PC-3 (cell line): Measurements from ENCODE around the gene TARM1.

Experiments used
- EZH2 ChIP-seq: fragments of 300-600 bp; sonication (generic); IDR thresholded peaks from one replicate; pipeline ENCODE4 v1.6.1; 2017; ENCODE audit warnings: antibody characterized with exemption, mild to moderate bottlenecking, low read length; ENCODE audit not compliant: unreplicated experiment
- TF ChIP-seq, protein P1 (sequence below): fragments of 300-600 bp; sonication (generic); conservative IDR thresholded peaks from 2 replicates; pipeline ENCODE4 v1.5.1; 2017; ENCODE audit warnings: antibody characterized with exemption, low read depth, mild to moderate bottlenecking, low read length

DNA sequence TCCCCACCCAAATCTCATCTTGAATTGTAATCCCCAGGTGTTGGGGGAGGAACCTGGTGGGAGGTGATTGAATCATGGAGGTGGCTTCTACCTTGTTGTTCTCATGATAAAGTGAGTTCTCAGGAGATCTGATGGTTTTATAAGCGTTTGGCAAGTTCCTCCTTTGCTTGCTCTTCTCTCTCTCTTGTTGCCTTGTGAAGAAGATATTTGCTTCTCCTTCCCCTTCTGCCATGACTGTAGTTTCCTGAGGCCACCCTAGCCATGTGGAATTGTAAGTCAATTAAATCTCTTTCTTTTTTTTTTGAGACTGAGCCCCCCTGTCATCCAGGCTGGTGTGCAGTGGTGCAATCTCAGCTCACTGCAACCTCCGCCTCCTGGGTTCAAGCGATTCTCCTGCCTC, 51.9 kb downstream of the TARM1 start:
- TF ChIP-seq EZH2 = no peak
- TF ChIP-seq, protein P1, sequence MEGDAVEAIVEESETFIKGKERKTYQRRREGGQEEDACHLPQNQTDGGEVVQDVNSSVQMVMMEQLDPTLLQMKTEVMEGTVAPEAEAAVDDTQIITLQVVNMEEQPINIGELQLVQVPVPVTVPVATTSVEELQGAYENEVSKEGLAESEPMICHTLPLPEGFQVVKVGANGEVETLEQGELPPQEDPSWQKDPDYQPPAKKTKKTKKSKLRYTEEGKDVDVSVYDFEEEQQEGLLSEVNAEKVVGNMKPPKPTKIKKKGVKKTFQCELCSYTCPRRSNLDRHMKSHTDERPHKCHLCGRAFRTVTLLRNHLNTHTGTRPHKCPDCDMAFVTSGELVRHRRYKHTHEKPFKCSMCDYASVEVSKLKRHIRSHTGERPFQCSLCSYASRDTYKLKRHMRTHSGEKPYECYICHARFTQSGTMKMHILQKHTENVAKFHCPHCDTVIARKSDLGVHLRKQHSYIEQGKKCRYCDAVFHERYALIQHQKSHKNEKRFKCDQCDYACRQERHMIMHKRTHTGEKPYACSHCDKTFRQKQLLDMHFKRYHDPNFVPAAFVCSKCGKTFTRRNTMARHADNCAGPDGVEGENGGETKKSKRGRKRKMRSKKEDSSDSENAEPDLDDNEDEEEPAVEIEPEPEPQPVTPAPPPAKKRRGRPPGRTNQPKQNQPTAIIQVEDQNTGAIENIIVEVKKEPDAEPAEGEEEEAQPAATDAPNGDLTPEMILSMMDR = no peak
